Activated CD4-positive, alpha-beta T cell treated with anti-CD3 and anti-CD28 coated beads, Interleukin-2, Interleukin-6, amounts not matched to agents 100 ng/mL and 50 ng/mL, durations not matched to agents 16 hours and 8 hours (primary cell): ENCODE measurements around the gene UBR2.
"Not testable (repeated sequence)": the region's sequence is repeated elsewhere in the genome, so short reads cannot be mapped to it uniquely, and the experiment has no call there.

Experiments
- DNase-seq: peaks from one replicate; pipeline ENCODE4 v3.0.0-alpha.2; 2020

Gene UBR2

DNA sequence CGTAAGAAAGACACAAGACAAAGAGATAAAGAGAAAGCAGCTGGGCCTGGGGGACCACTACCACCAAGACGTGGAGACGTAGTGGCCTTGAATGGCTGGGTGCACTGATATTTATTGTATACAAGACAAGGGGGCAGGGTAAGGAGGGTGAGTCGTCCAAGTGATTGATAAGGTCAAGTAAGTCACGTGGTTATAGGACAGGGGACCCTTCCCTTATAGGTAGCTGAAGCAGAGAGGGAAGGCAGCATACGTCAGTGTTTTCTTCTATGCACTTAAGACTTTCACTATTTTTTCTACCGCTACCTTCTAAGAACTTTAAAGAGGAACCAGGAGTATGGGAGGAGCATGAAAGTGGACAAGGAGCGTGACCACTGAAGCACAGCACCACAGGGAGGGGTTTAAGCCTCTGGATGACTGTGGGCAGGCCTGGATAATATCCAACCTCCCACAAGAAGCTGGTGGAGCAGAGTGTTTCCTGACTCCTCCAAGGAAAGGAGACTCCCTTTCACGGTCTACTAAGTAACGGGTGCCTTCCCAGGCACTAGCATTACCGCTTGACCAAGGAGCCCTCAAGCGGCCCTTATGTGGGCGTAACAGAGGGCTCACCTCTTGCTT, 170.1 kb downstream of the UBR2 start:
- not testable (repeated sequence) for DNase-seq

DNA sequence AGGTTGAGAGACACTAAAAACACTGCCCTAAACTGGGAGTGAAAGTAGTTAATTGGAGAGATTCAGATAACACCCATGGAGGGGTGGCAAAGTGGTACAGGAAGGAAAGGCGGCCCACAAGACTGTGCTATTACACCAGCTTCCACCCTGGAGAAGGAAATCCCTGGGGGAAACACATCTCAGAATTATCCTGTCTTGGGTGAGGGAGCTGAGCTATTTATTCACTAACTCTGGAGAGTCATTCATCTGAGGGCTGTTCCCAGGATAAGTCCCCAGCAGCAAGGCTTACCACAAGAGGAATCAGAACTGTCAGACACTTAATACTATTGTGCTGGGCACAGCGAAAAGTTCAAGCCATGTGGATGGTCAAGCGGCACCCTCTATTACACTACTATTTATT, 172.1 kb downstream of the UBR2 start:
- no peak for DNase-seq

DNA sequence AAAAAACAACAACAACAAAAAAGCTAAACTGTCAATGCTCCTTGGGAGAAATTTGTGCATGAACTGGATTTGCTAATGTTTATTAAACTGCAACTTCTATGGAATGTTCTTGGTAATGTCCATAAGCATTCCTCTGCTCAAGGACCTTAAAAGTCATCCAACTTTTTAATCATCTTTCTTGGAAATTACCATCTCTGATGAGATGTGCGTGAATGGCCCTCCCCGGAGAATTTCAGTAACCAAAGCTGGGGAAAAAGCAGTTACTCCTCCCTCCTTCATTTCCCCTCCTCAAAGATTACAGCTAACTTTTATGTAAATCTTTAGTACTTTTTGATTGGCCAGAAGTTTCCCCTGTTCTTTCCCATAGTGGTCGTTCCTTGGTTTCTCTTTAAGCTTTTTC, 176.9 kb downstream of the UBR2 start:
- no peak for DNase-seq

DNA sequence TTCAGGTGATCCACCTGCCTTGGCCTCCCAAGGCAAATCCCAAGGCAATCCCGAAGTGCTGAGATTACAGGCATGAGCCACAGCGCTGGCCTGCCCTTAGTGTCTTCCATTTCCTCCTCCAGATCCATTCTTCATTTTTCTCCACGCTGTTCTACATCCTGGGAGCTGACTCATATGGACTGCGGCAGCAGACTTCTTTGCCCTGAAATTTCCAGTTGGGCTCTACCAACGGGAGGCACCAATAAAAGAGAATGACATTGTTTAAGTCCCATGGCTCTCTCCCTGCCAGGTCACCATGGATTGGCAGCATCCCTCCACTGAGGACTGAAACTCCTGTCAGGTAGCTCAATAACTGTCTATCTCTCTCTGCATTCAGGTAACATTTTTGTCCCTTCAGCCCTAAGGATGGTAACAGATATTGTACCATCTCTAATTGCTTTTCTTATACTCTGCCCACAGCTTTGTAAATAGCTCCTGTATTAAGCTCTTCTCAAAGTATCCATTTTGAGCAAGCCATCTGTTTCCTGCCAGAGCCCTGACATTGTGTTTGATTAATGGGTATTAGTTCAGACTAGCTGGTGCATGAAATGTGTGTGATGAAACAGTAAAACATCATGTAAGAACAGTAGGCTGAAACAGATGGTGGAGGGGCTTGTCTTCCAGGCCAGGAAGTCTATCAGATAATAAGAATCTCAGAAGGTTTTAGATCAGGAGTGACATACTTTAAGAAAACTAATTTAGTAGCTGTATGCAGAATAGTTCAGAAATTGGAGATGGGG, 178.5 kb downstream of the UBR2 start:
- DNase-seq, result no peak
